ENCODE measurements around the gene PTGS2. TPM values are rescaled to one million over a fixed set of nuclear protein-coding genes. Genes with fewer than 3 reads are reported as not detected.

The PTGS2 gene
- total RNA-seq, 2 donors from 2014 or later, result 0.57 to 14.9 TPM

DNA sequence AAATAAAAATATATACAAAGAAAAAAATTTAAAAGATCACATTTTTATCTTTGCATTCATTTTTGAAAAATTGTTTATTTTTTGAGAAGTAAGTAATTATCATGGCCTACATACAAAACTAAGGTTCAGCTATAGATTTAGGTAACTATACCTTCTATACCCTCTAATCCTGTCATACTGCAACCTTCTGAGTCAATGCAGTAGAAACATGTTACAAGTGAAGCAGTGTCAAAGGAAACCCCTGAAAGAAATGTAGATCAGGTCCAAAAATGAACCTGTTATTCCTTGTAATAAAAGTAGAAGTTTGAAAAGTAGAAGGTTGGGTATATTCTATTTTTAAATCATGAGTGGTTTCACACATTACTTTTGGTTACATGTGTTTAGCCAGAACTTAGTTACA lies 51.3 kb downstream of the PTGS2 start:
- Histone ChIP-seq H3K27ac (no peak overlapping the region), H3K9me3 (no peaks in the 10 kb centered on the region), H3K4me1 (no peaks in the 10 kb centered on the region), H3K9ac (ENCODE audit: low read depth in 2 of 2, low read length in 2 of 2) (no peak overlapping the region), H3K36me3 (no peaks in the 10 kb centered on the region), H3K27me3 (no peaks in the 10 kb centered on the region), H3K4me3 (no peak overlapping the region)
- TF ChIP-seq CTCF (IDR thresholded peaks at IDR 0.05), result no peak
- DNase-seq, result no peak
- intact Hi-C loops (cut with DNase I), result no loop called here

- H3K4me3 ChIP-seq, result no peak overlapping the region
- H3K36me3 ChIP-seq, result no peaks in the 10 kb centered on the region
- no peak for DNase-seq
- no peaks in the 10 kb centered on the region for H3K4me1 ChIP-seq
- no peaks in the 10 kb centered on the region for H3K27me3 ChIP-seq
- no peak overlapping the region for H3K9ac ChIP-seq (ENCODE audit: low read depth in 2 of 2, low read length in 2 of 2)
- intact Hi-C loops (cut with DNase I), result no loop called here
- TF ChIP-seq CTCF (IDR thresholded peaks at IDR 0.05), result no peak
- H3K9me3 ChIP-seq, result no peaks in the 10 kb centered on the region
- H3K27ac ChIP-seq, result peak overlapping the region; percentile 35
These were observed 53.2 kb downstream of the PTGS2 start for GRCh38 chr1:186627019-186627418.

DNA sequence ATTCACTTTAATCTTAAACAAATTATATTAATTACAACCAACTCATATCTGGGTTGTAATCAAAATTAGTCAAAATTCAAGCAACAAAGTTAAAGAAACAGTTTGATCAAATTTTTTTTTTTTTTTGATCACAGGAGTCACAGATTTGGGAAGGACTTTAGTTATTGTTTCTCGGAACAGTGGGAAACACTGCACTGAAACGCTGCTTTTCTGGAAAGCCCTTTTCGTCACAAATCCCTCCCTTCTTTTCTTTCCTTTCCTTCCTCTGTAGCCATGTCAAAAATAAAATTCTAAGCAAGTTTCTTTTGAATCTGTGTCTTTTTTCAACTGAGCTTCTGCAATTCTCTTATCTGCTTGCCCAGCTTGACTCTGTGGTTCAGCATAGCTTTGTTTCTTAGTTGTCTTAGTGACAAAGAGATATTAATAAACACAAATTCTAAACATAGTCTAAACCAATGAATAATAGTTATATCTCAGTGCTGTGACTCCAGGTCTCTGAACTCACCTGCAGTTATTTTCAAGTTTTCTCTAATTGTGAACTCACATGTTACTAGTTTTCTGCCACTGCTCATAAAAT lies 53.8 kb downstream of the PTGS2 start:
- TF ChIP-seq CTCF (IDR thresholded peaks at IDR 0.05), result no peak
- no peaks in the 10 kb centered on the region for H3K27me3 ChIP-seq

GRCh38 chr1:186623551-186623950 lies 56.7 kb downstream of the PTGS2 start:
- Histone ChIP-seq H3K27me3 (no peaks in the 10 kb centered on the region), H3K4me1 (no peaks in the 10 kb centered on the region), H3K27ac (no peak overlapping the region), H3K9ac (ENCODE audit: low read depth in 2 of 2, low read length in 2 of 2) (no peak overlapping the region), H3K36me3 (no peaks in the 10 kb centered on the region), H3K9me3 (no peaks in the 10 kb centered on the region), H3K4me3 (no peak overlapping the region)
- intact Hi-C loops (cut with DNase I), result no loop called here
- DNase-seq, result no peak
- no peak for TF ChIP-seq CTCF (IDR thresholded peaks at IDR 0.05)

More for the DNA sequence above, 53.8 kb downstream of the PTGS2 start:
- Histone ChIP-seq H3K4me3 (no peak overlapping the region), H3K36me3 (no peaks in the 10 kb centered on the region), H3K9me3 (no peaks in the 10 kb centered on the region), H3K27ac (no peak overlapping the region), H3K9ac (ENCODE audit: low read depth in 2 of 2, low read length in 2 of 2) (no peak overlapping the region), H3K4me1 (no peaks in the 10 kb centered on the region)
- intact Hi-C loops (cut with DNase I), result no loop called here
- DNase-seq, result no peak

Other genes starting within 250 kb of the PTGS2 start
- gene PDC, start 219.3 kb downstream of the PTGS2 start, total RNA-seq, result not detected
- gene PLA2G4A, start 148.5 kb upstream of the PTGS2 start, total RNA-seq, result 1 to 10 TPM; 3.1 to 6.3 TPM

Data from colonic mucosa (tissue), 4 donors.